Epithelial cell of proximal tubule (primary cell): ENCODE data around the gene CFAP299. TPM values are rescaled to one million over a fixed set of nuclear protein-coding genes. Genes with fewer than 3 reads are reported as not detected.

Experiments used
- DNase-seq: peaks from one replicate; pipeline ENCODE4 v3.0.0-alpha.2; 2011; ENCODE audit warnings: low read depth
- H3K4me3 ChIP-seq: 2 replicates; pipeline ENCODE4 v1.5.1; 2011; ENCODE audit warnings: low read depth, mild to moderate bottlenecking, low read length
- CTCF ChIP-seq: conservative IDR thresholded peaks from 2 replicates; pipeline ENCODE4 v1.5.1; 2012; ENCODE audit warnings: low read depth, mild to moderate bottlenecking, low read length
- total RNA-seq: library from RNA; depleted of rRNA; stranded (reverse); fragments of >200 nt; gene quantifications from 2 replicates; pipeline ENCODE4 v1.2.3, GENCODE V29; 2015

CFAP299 gene
- total RNA-seq, 1 donor from 2014 or later = not detected

GRCh38 chr4:80806472-80806871, 470.9 kb downstream of the CFAP299 start:
- TF ChIP-seq CTCF = no peak
- DNase-seq = no peak

GRCh38 chr4:80809039-80809729, 473.7 kb downstream of the CFAP299 start:
- DNase-seq = no peak
- H3K4me3 ChIP-seq = no peak overlapping the region
- no peak for TF ChIP-seq CTCF

More at GRCh38 chr4:80806472-80806871, 470.9 kb downstream of the CFAP299 start:
- H3K4me3 ChIP-seq = no peak overlapping the region

- no peak for DNase-seq
Observed at GRCh38 chr4:80811406-80811805, 475.9 kb downstream of the CFAP299 start.

GRCh38 chr4:80812145-80812544, 476.6 kb downstream of the CFAP299 start:
- no peak for DNase-seq
- no peak for TF ChIP-seq CTCF
- no peak overlapping the region for H3K4me3 ChIP-seq

More at GRCh38 chr4:80811406-80811805, 475.9 kb downstream of the CFAP299 start:
- H3K4me3 ChIP-seq = no peak overlapping the region
- no peak for TF ChIP-seq CTCF

- H3K4me3 ChIP-seq = no peak overlapping the region
- TF ChIP-seq CTCF = no peak
- DNase-seq = no peak
Observed at GRCh38 chr4:80814266-80814665, 478.7 kb downstream of the CFAP299 start.

- DNase-seq = no peak
- H3K4me3 ChIP-seq = no peak overlapping the region
- TF ChIP-seq CTCF = no peak
Observed at GRCh38 chr4:80831383-80832361, 496.1 kb downstream of the CFAP299 start.
